Caki2 (cell line): ENCODE data around the gene TKTL2. TPM values are rescaled to one million over a fixed set of nuclear protein-coding genes. Genes with fewer than 3 reads are reported as not detected.
A peak's percentile ranks its signal among the peaks of the same experiment; 100 is the strongest.
"Not testable (repeated sequence)": the region's sequence is repeated elsewhere in the genome, so short reads cannot be mapped to it uniquely, and the experiment has no call there.

ENCODE experiments used
- DNase-seq: peaks from one replicate; pipeline ENCODE4 v3.0.0-alpha.2; 2015; ENCODE audit warnings: low read depth
- in situ Hi-C: cut with HindIII; loops from 2 replicates; pipeline ENCODE4 v1.10.0; 2016; ENCODE audit warnings: low sequenced_read_pairs, low pct_unique_long_range_greater_than_20kb, mixed read lengths
- total RNA-seq: library from RNA; depleted of rRNA; stranded (reverse); fragments of >200 nt; shearing (Covaris generic); gene quantifications from 2 replicates; pipeline ENCODE4 v1.2.3, GENCODE V29; 2014; ENCODE audit warnings: low replicate concordance; rRNA removed

TKTL2 gene
- total RNA-seq, 1 experiment from 2014 or later: not detected

GRCh38 chr4:163462556-163462955, 11.0 kb downstream of the TKTL2 start:
- DNase-seq: no peak
- in situ Hi-C loops: no loop called here

GRCh38 chr4:163448540-163449203, 24.9 kb downstream of the TKTL2 start:
- DNase-seq: peak; percentile 14

GRCh38 chr4:163447481-163447880, 26.1 kb downstream of the TKTL2 start:
- DNase-seq: no peak
- in situ Hi-C loops: no loop called here

More at GRCh38 chr4:163448540-163449203, 24.9 kb downstream of the TKTL2 start:
- in situ Hi-C loops: no loop called here

GRCh38 chr4:163447023-163447422, 26.5 kb downstream of the TKTL2 start:
- in situ Hi-C loops, DNase-seq: not testable (repeated sequence)

- no peak for DNase-seq
- in situ Hi-C loops: no loop called here
Observed at GRCh38 chr4:163440040-163440439, 33.5 kb downstream of the TKTL2 start.

Other genes with a start within 250 kb of the TKTL2 start
- 11.8 and 16.6 TPM in 2 replicates for gene NPY1R, start 141.2 kb downstream of the TKTL2 start, total RNA-seq
- gene NPY5R, start 129.9 kb downstream of the TKTL2 start, total RNA-seq: 0.24 TPM in 1 of 2 replicates, not detected in the other
- gene TMA16, start 20.9 kb upstream of the TKTL2 start, total RNA-seq: 18.6 and 43.8 TPM in 2 replicates